ENCODE results near the gene LRRIQ1. TPM values are rescaled to one million over a fixed set of nuclear protein-coding genes. Genes with fewer than 3 reads are reported as not detected.

The LRRIQ1 gene
- total RNA-seq, 1 experiment from 2014 or later: 3.4 TPM

GRCh38 chr12:85092814-85093370 lies 56.7 kb downstream of the LRRIQ1 start:
- intact Hi-C loops (cut with micrococcal nuclease; ENCODE audit: unreplicated experiment): no loop called here
- no peak overlapping the region for H3K4me3 ChIP-seq (ENCODE audit: low read depth, low read length, poor library complexity, severe bottlenecking)
- no peak overlapping the region for H3K27ac ChIP-seq (ENCODE audit: low read depth, low read length, poor library complexity, severe bottlenecking)
- ChIA-PET CTCF (no interaction called here), POLR2A (ENCODE audit: low non-redundant PET) (no interaction called here)
- no peak for DNase-seq (ENCODE audit: low spot score)
- H3K27me3 ChIP-seq (replicated peaks; ENCODE audit: insufficient read depth, low read depth, low read length, poor library complexity): no peaks in the 10 kb centered on the region
- TF ChIP-seq EZH2 (IDR thresholded peaks at IDR 0.05; ENCODE audit: borderline replicate concordance, low read depth, low read length, poor library complexity, severe bottlenecking): no peak
- TF ChIP-seq CTCF (conservative IDR thresholded peaks at IDR 0.05; ENCODE audit: low read depth, low read length): no peak
- no TSS peak for BruUV-seq (replicated peaks)
- H3K4me1 ChIP-seq (ENCODE audit: insufficient read depth, low read length, poor library complexity, severe bottlenecking): no peaks in the 10 kb centered on the region
- H3K36me3 ChIP-seq (ENCODE audit: insufficient read depth, low read length, poor library complexity, severe bottlenecking): no peaks in the 10 kb centered on the region
- no peaks in the 10 kb centered on the region for H3K9me3 ChIP-seq (ENCODE audit: low read depth, low read length, poor library complexity, severe bottlenecking)

GRCh38 chr12:85095501-85095900 lies 59.4 kb downstream of the LRRIQ1 start:
- H3K4me1 ChIP-seq (ENCODE audit: insufficient read depth, low read length, poor library complexity, severe bottlenecking): no peaks in the 10 kb centered on the region
- POLR2A ChIA-PET (ENCODE audit: low non-redundant PET): no interaction called here
- CTCF ChIA-PET: no interaction called here
- TF ChIP-seq EZH2 (IDR thresholded peaks at IDR 0.05; ENCODE audit: borderline replicate concordance, low read depth, low read length, poor library complexity, severe bottlenecking) (no peak), CTCF (conservative IDR thresholded peaks at IDR 0.05; ENCODE audit: low read depth, low read length) (no peak)
- no peak for DNase-seq (ENCODE audit: low spot score)
- H3K4me3 ChIP-seq (ENCODE audit: low read depth, low read length, poor library complexity, severe bottlenecking): no peak overlapping the region
- no peaks in the 10 kb centered on the region for H3K27me3 ChIP-seq (replicated peaks; ENCODE audit: insufficient read depth, low read depth, low read length, poor library complexity)
- no TSS peak for BruUV-seq (replicated peaks)
- no peaks in the 10 kb centered on the region for H3K36me3 ChIP-seq (ENCODE audit: insufficient read depth, low read length, poor library complexity, severe bottlenecking)
- H3K9me3 ChIP-seq (ENCODE audit: low read depth, low read length, poor library complexity, severe bottlenecking): no peaks in the 10 kb centered on the region
- no peak overlapping the region for H3K27ac ChIP-seq (ENCODE audit: low read depth, low read length, poor library complexity, severe bottlenecking)
- intact Hi-C loops (cut with micrococcal nuclease; ENCODE audit: unreplicated experiment): no loop called here

GRCh38 chr12:85130646-85131045 lies 94.5 kb downstream of the LRRIQ1 start:
- H3K9me3 ChIP-seq (ENCODE audit: low read depth, low read length, poor library complexity, severe bottlenecking): no peaks in the 10 kb centered on the region
- ChIA-PET CTCF (interaction anchor here (0.6 kb wide), 1 partner anchor 19 kb away, joined by 3 read pairs; no protein-coding TSS in a partner anchor), POLR2A (ENCODE audit: low non-redundant PET) (no interaction called here)
- no peak overlapping the region for H3K27ac ChIP-seq (ENCODE audit: low read depth, low read length, poor library complexity, severe bottlenecking)
- DNase-seq (ENCODE audit: low spot score): peak; percentile 11
- intact Hi-C loops (cut with micrococcal nuclease; ENCODE audit: unreplicated experiment): no loop called here
- H3K27me3 ChIP-seq (replicated peaks; ENCODE audit: insufficient read depth, low read depth, low read length, poor library complexity): no peaks in the 10 kb centered on the region
- H3K36me3 ChIP-seq (ENCODE audit: insufficient read depth, low read length, poor library complexity, severe bottlenecking): no peaks in the 10 kb centered on the region
- H3K4me3 ChIP-seq (ENCODE audit: low read depth, low read length, poor library complexity, severe bottlenecking): no peak overlapping the region
- no peaks in the 10 kb centered on the region for H3K4me1 ChIP-seq (ENCODE audit: insufficient read depth, low read length, poor library complexity, severe bottlenecking)
- TF ChIP-seq CTCF (conservative IDR thresholded peaks at IDR 0.05; ENCODE audit: low read depth, low read length) (no peak), EZH2 (IDR thresholded peaks at IDR 0.05; ENCODE audit: borderline replicate concordance, low read depth, low read length, poor library complexity, severe bottlenecking) (no peak)
- no TSS peak for BruUV-seq (replicated peaks)
